HG03575 (cell line): ENCODE results near the gene DHCR24.
A peak's percentile ranks its signal among the peaks of the same experiment; 100 is the strongest.
"Not testable (repeated sequence)": the region's sequence is repeated elsewhere in the genome, so short reads cannot be mapped to it uniquely, and the experiment has no call there.

Experiments used
- ATAC-seq: cut with Tn5 transposase; IDR thresholded peaks from one replicate; pipeline ENCODE4 v1.9.1; 2021; ENCODE audit not compliant: unreplicated experiment, insufficient number of reproducible peaks, low FRiP score; ENCODE audit errors: extremely low read depth

DHCR24 gene

GRCh38 chr1:54886724-54887664 lies at the start of gene DHCR24:
Gene DHCR24, minus strand, starts transcription at chr1:54887195. Its CDS starts 76 bp downstream, at chr1:54887119.
- peak; percentile 45 for ATAC-seq

- ATAC-seq, result no peak
Observed at GRCh38 chr1:54936791-54937190, 49.8 kb upstream of the DHCR24 start.

- no peak for ATAC-seq
Observed at GRCh38 chr1:54934869-54935268, 47.9 kb upstream of the DHCR24 start.

- not testable (repeated sequence) for ATAC-seq
Observed at GRCh38 chr1:54934081-54934480, 47.1 kb upstream of the DHCR24 start.

GRCh38 chr1:54931275-54931840 lies 44.4 kb upstream of the DHCR24 start:
- ATAC-seq, result no peak

GRCh38 chr1:54929700-54930099 lies 42.7 kb upstream of the DHCR24 start:
- ATAC-seq, result no peak

- no peak for ATAC-seq
Observed at GRCh38 chr1:54928327-54928726, 41.3 kb upstream of the DHCR24 start.

GRCh38 chr1:54927472-54928240 lies 40.7 kb upstream of the DHCR24 start:
- ATAC-seq, result no peak

GRCh38 chr1:54926970-54927369 lies 40.0 kb upstream of the DHCR24 start:
- ATAC-seq, result no peak

- ATAC-seq, result no peak
Observed at GRCh38 chr1:54922921-54923421, 36.0 kb upstream of the DHCR24 start.

GRCh38 chr1:54922040-54922761 lies 35.2 kb upstream of the DHCR24 start:
- no peak for ATAC-seq

GRCh38 chr1:54919367-54920359 lies 32.7 kb upstream of the DHCR24 start:
- no peak for ATAC-seq

- ATAC-seq, result not testable (repeated sequence)
Observed at GRCh38 chr1:54911076-54911475, 24.1 kb upstream of the DHCR24 start.

GRCh38 chr1:54906586-54906985 lies 19.6 kb upstream of the DHCR24 start:
- no peak for ATAC-seq

- no peak for ATAC-seq
Observed at GRCh38 chr1:54904476-54905048, 17.6 kb upstream of the DHCR24 start.

- no peak for ATAC-seq
Observed at GRCh38 chr1:54894271-54894670, 7.3 kb upstream of the DHCR24 start.

- ATAC-seq, result no peak
Observed at GRCh38 chr1:54892586-54892985, 5.6 kb upstream of the DHCR24 start.
